HAP-1 (cell line): ENCODE results near the gene IRX6.

Source experiments
- DNase-seq, 2 experiments: peaks; one replicate each; pipeline ENCODE4 v3.0.0-alpha.2; 2016 to 2020; ENCODE audit warnings: low spot score in 2 of 2
- H3K27me3 ChIP-seq: fragments of 250-450 bp; sonication (Bioruptor Pico); 2 replicates; pipeline ENCODE4 v1.5.1; 2020; ENCODE audit warnings: low read depth, mild to moderate bottlenecking, moderate library complexity
- H3K36me3 ChIP-seq: fragments of 250-450 bp; sonication (Bioruptor Pico); replicated peaks from 2 replicates; pipeline ENCODE4 v1.5.1; 2020; ENCODE audit warnings: mild to moderate bottlenecking
- H3K4me1 ChIP-seq: fragments of 250-450 bp; sonication (Bioruptor Pico); 2 replicates; pipeline ENCODE4 v1.5.1; 2020; ENCODE audit warnings: mild to moderate bottlenecking
- H3K4me3 ChIP-seq: fragments of 250-450 bp; sonication (Bioruptor Pico); 2 replicates; pipeline ENCODE4 v1.5.1; 2020; ENCODE audit warnings: mild to moderate bottlenecking, moderate library complexity
- H3K9me3 ChIP-seq: fragments of 250-450 bp; sonication (Bioruptor Pico); 2 replicates; pipeline ENCODE4 v1.5.1; 2020; ENCODE audit warnings: mild to moderate bottlenecking, moderate library complexity
- in situ Hi-C: fragments of 300-500 bp; cut with MboI; formaldehyde crosslinking; loops from 3 replicates; pipeline ENCODE4 v1.14.3; 2020; ENCODE audit warnings: low sequenced_read_pairs, inconsistent platforms, mixed read lengths

IRX6 gene

GRCh38 chr16:55328611-55329569 is 4.9 kb downstream of the IRX6 start:
- no peaks in the 10 kb centered on the region for H3K27me3 ChIP-seq

GRCh38 chr16:55329791-55330428 is 5.9 kb downstream of the IRX6 start:
- in situ Hi-C loops, result no loop called here
- H3K9me3 ChIP-seq, result no peaks in the 10 kb centered on the region
- no peaks in the 10 kb centered on the region for H3K36me3 ChIP-seq
- H3K4me3 ChIP-seq, result no peak overlapping the region
- no peaks in the 10 kb centered on the region for H3K4me1 ChIP-seq
- no peaks in the 10 kb centered on the region for H3K27me3 ChIP-seq
- DNase-seq, result no peak

More at GRCh38 chr16:55328611-55329569, 4.9 kb downstream of the IRX6 start:
- Histone ChIP-seq H3K9me3 (no peaks in the 10 kb centered on the region), H3K36me3 (no peaks in the 10 kb centered on the region), H3K4me1 (no peaks in the 10 kb centered on the region), H3K4me3 (no peak overlapping the region)
- no peak for DNase-seq
- in situ Hi-C loops, result no loop called here

GRCh38 chr16:55330781-55331647 is 7.0 kb downstream of the IRX6 start:
- in situ Hi-C loops, result no loop called here
- DNase-seq, result no peak
- Histone ChIP-seq H3K9me3 (no peaks in the 10 kb centered on the region), H3K27me3 (no peaks in the 10 kb centered on the region), H3K4me1 (no peaks in the 10 kb centered on the region), H3K4me3 (no peak overlapping the region), H3K36me3 (no peaks in the 10 kb centered on the region)

GRCh38 chr16:55331648-55332185 is 7.7 kb downstream of the IRX6 start:
- H3K4me1 ChIP-seq, result no peaks in the 10 kb centered on the region
- no peak overlapping the region for H3K4me3 ChIP-seq
- no peak for DNase-seq
- no peaks in the 10 kb centered on the region for H3K9me3 ChIP-seq
- H3K36me3 ChIP-seq, result no peaks in the 10 kb centered on the region
- in situ Hi-C loops, result no loop called here
- no peaks in the 10 kb centered on the region for H3K27me3 ChIP-seq

- in situ Hi-C loops, result no loop called here
- no peaks in the 10 kb centered on the region for H3K4me1 ChIP-seq
- H3K36me3 ChIP-seq, result no peaks in the 10 kb centered on the region
- H3K9me3 ChIP-seq, result no peaks in the 10 kb centered on the region
- no peak for DNase-seq
- H3K27me3 ChIP-seq, result no peaks in the 10 kb centered on the region
- H3K4me3 ChIP-seq, result no peak overlapping the region
Measured at GRCh38 chr16:55333684-55334083, 9.7 kb downstream of the IRX6 start.

DNA sequence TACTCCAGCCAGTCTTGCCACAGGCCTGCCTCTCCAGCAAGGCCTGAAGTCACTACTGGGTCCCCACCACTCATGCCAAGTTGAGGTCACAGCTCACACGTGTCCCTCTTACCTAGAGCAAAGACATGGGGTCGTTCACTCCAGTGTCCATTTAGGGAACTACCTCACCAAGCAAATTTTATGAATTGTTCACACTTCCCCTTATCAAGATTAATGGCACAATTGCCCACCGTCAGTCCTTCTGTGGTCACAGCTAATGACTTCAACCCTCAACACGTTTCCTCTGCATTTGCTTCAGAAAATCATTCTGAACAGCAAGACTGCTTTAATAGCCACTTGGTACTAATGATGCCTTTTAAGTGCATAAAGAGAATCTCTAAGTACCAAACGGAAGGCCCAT is 14.6 kb downstream of the IRX6 start:
- H3K4me1 ChIP-seq, result no peaks in the 10 kb centered on the region
- H3K4me3 ChIP-seq, result no peak overlapping the region
- no peak for DNase-seq
- no peaks in the 10 kb centered on the region for H3K9me3 ChIP-seq
- in situ Hi-C loops, result no loop called here
- H3K36me3 ChIP-seq, result no peaks in the 10 kb centered on the region
- H3K27me3 ChIP-seq, result no peaks in the 10 kb centered on the region

GRCh38 chr16:55340445-55340844 is 16.4 kb downstream of the IRX6 start:
- H3K27me3 ChIP-seq, result no peaks in the 10 kb centered on the region
- no peak for DNase-seq
- H3K4me3 ChIP-seq, result no peak overlapping the region
- H3K9me3 ChIP-seq, result no peaks in the 10 kb centered on the region
- H3K36me3 ChIP-seq, result no peaks in the 10 kb centered on the region
- in situ Hi-C loops, result no loop called here
- H3K4me1 ChIP-seq, result no peaks in the 10 kb centered on the region

DNA sequence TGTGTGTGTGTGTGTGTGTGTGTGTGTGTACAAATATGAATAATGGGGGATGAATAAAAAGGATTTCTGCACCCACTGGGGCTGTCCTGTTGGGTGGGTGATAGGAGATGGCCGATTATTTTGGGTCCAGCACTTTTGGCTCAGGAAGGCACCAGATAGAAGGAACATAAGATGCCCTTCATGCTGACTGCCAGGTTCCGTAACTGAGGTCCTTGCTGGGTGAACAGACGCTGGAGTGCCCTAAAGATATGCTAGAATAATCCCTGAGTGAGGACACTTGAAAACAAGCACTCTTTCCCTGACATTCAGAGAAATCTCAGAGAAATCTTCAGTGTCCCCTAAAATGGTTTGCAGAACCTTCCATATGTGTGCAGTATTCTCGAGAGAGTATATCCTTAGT is 17.7 kb downstream of the IRX6 start:
- no peak for DNase-seq
- in situ Hi-C loops, result no loop called here
- H3K4me1 ChIP-seq, result no peaks in the 10 kb centered on the region
- no peaks in the 10 kb centered on the region for H3K27me3 ChIP-seq
- no peaks in the 10 kb centered on the region for H3K36me3 ChIP-seq
- H3K4me3 ChIP-seq, result no peak overlapping the region
- H3K9me3 ChIP-seq, result no peaks in the 10 kb centered on the region

GRCh38 chr16:55346475-55346874 is 22.5 kb downstream of the IRX6 start:
- no peak for DNase-seq
- no peaks in the 10 kb centered on the region for H3K4me1 ChIP-seq
- no peaks in the 10 kb centered on the region for H3K9me3 ChIP-seq
- no peaks in the 10 kb centered on the region for H3K36me3 ChIP-seq
- in situ Hi-C loops, result no loop called here
- H3K27me3 ChIP-seq, result no peaks in the 10 kb centered on the region
- no peak overlapping the region for H3K4me3 ChIP-seq

DNA sequence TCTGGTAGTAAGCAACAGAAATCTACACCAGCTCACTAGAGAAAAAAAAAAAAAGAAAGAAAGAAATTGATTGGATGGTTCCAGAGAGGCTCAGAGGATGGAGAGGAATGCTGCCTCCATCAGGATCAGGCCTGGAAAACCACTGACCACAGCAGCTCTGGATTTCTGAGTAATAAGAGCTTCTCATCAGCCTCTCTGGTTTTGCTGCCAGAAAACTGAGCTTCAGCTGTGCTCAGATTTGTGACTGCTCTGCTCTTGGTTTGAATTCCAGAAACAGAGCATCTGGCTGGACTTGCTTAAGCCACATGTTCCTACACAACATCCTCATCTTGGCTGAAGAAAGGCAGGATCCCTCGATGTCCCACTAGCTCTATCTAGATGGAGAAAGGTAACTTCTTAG is 25.9 kb downstream of the IRX6 start:
- H3K9me3 ChIP-seq, result no peaks in the 10 kb centered on the region
- no peak for DNase-seq
- no peaks in the 10 kb centered on the region for H3K27me3 ChIP-seq
- H3K4me1 ChIP-seq, result no peaks in the 10 kb centered on the region
- H3K36me3 ChIP-seq, result no peaks in the 10 kb centered on the region
- H3K4me3 ChIP-seq, result no peak overlapping the region
- in situ Hi-C loops, result no loop called here

DNA sequence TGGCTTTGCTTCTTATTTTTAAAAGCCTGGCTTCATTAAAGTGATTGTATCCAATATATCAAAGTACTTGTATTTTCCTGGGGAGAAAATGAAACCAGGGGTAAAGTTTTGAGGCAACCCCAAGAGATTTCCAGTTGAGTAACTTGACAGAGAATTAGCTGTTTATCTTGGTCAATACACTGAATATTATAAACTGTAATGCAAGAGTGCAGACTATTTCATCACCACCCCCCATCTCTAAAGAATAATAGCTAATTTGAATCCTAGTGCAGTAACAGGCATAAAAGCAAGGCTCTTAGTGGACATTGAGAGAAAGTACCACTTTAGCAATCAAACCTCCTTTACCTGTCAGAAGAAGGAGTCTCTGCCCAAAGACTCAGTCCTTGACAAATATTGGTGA is 27.0 kb downstream of the IRX6 start:
- in situ Hi-C loops, result no loop called here
- H3K9me3 ChIP-seq, result no peaks in the 10 kb centered on the region
- no peaks in the 10 kb centered on the region for H3K4me1 ChIP-seq
- no peaks in the 10 kb centered on the region for H3K27me3 ChIP-seq
- no peaks in the 10 kb centered on the region for H3K36me3 ChIP-seq
- H3K4me3 ChIP-seq, result no peak overlapping the region
- no peak for DNase-seq

- no peaks in the 10 kb centered on the region for H3K27me3 ChIP-seq
- peaks cover under 1% of the 10 kb centered on the region; the same call in 1 of the 2 replicates for H3K4me1 ChIP-seq
- no peak for DNase-seq
- no peaks in the 10 kb centered on the region for H3K36me3 ChIP-seq
- H3K9me3 ChIP-seq, result no peaks in the 10 kb centered on the region
- in situ Hi-C loops, result no loop called here
- no peak overlapping the region for H3K4me3 ChIP-seq
Measured at GRCh38 chr16:55351936-55352335, 27.9 kb downstream of the IRX6 start.

- no peak for DNase-seq
- H3K27me3 ChIP-seq, result no peaks in the 10 kb centered on the region
- H3K36me3 ChIP-seq, result no peaks in the 10 kb centered on the region
- no peak overlapping the region for H3K4me3 ChIP-seq
- in situ Hi-C loops, result no loop called here
- H3K4me1 ChIP-seq, result peaks cover 6% of the 10 kb centered on the region; the same call in 1 of the 2 replicates
- no peaks in the 10 kb centered on the region for H3K9me3 ChIP-seq
Measured at GRCh38 chr16:55357241-55357640, 33.2 kb downstream of the IRX6 start.
